ENCODE measurements around the gene RPAIN. TPM values are rescaled to one million over a fixed set of nuclear protein-coding genes. Genes with fewer than 3 reads are reported as not detected.
"Not testable (repeated sequence)": the region's sequence is repeated elsewhere in the genome, so short reads cannot be mapped to it uniquely, and the experiment has no call there.

RPAIN gene
- total RNA-seq, 1 donor from 2014 or later, result 58.6 TPM

DNA sequence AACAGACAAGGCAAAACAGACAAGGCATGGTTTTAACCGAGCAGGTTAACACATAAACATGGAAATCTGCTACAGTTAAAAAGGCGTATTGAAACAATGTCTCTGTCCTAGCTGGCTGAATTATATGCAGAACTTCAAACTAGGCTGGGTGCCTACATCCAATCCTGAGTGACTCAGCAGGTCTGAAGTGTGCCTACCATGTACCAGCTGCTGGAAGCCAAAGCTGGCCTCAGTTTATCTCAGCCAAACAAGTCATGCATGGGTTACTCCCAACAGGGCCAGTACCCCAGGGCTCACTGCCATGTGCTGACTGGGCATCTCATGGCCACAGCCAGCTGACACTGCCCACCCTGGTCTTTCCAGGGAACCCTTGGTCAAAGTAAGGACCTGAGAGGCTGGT is 15.0 kb downstream of the RPAIN start:
- H3K36me3 Mint-ChIP-seq (ENCODE audit: unreplicated experiment), result peaks cover 37% of the 10 kb centered on the region
- peaks cover 21% of the 10 kb centered on the region for H3K4me1 Mint-ChIP-seq (ENCODE audit: unreplicated experiment)
- DNase-seq (ENCODE audit: extremely low spot score, unreplicated experiment), result no peak
- no peak overlapping the region for H3K4me3 Mint-ChIP-seq (ENCODE audit: unreplicated experiment)
- H3K27me3 Mint-ChIP-seq (ENCODE audit: unreplicated experiment), result no peaks in the 10 kb centered on the region
- TF ChIP-seq, protein P1, sequence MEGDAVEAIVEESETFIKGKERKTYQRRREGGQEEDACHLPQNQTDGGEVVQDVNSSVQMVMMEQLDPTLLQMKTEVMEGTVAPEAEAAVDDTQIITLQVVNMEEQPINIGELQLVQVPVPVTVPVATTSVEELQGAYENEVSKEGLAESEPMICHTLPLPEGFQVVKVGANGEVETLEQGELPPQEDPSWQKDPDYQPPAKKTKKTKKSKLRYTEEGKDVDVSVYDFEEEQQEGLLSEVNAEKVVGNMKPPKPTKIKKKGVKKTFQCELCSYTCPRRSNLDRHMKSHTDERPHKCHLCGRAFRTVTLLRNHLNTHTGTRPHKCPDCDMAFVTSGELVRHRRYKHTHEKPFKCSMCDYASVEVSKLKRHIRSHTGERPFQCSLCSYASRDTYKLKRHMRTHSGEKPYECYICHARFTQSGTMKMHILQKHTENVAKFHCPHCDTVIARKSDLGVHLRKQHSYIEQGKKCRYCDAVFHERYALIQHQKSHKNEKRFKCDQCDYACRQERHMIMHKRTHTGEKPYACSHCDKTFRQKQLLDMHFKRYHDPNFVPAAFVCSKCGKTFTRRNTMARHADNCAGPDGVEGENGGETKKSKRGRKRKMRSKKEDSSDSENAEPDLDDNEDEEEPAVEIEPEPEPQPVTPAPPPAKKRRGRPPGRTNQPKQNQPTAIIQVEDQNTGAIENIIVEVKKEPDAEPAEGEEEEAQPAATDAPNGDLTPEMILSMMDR (IDR thresholded peaks at IDR 0.05), result no peak
- H3K27ac Mint-ChIP-seq (ENCODE audit: unreplicated experiment), result no peak overlapping the region
- no peaks in the 10 kb centered on the region for H3K9me3 Mint-ChIP-seq (ENCODE audit: unreplicated experiment)

GRCh38 chr17:5435781-5436315 is 15.9 kb downstream of the RPAIN start:
- H3K9me3 Mint-ChIP-seq (ENCODE audit: unreplicated experiment); H3K27me3 Mint-ChIP-seq (ENCODE audit: unreplicated experiment); H3K27ac Mint-ChIP-seq (ENCODE audit: unreplicated experiment); H3K4me3 Mint-ChIP-seq (ENCODE audit: unreplicated experiment); DNase-seq (ENCODE audit: extremely low spot score, unreplicated experiment): not testable (repeated sequence)
- Mint-ChIP-seq H3K36me3 (ENCODE audit: unreplicated experiment) (peaks cover 32% of the 10 kb centered on the region), H3K4me1 (ENCODE audit: unreplicated experiment) (peaks cover 21% of the 10 kb centered on the region)

GRCh38 chr17:5437721-5438317 is 17.8 kb downstream of the RPAIN start:
- DNase-seq (ENCODE audit: extremely low spot score, unreplicated experiment), result no peak
- H3K27ac Mint-ChIP-seq (ENCODE audit: unreplicated experiment), result peak overlapping the region; percentile 74
- peaks cover 20% of the 10 kb centered on the region for H3K36me3 Mint-ChIP-seq (ENCODE audit: unreplicated experiment)
- peak overlapping the region; percentile 81 for H3K4me3 Mint-ChIP-seq (ENCODE audit: unreplicated experiment)
- H3K9me3 Mint-ChIP-seq (ENCODE audit: unreplicated experiment), result no peaks in the 10 kb centered on the region
- TF ChIP-seq, protein P1 (IDR thresholded peaks at IDR 0.05), result no peak
- peaks cover 21% of the 10 kb centered on the region for H3K4me1 Mint-ChIP-seq (ENCODE audit: unreplicated experiment)
- no peaks in the 10 kb centered on the region for H3K27me3 Mint-ChIP-seq (ENCODE audit: unreplicated experiment)

DNA sequence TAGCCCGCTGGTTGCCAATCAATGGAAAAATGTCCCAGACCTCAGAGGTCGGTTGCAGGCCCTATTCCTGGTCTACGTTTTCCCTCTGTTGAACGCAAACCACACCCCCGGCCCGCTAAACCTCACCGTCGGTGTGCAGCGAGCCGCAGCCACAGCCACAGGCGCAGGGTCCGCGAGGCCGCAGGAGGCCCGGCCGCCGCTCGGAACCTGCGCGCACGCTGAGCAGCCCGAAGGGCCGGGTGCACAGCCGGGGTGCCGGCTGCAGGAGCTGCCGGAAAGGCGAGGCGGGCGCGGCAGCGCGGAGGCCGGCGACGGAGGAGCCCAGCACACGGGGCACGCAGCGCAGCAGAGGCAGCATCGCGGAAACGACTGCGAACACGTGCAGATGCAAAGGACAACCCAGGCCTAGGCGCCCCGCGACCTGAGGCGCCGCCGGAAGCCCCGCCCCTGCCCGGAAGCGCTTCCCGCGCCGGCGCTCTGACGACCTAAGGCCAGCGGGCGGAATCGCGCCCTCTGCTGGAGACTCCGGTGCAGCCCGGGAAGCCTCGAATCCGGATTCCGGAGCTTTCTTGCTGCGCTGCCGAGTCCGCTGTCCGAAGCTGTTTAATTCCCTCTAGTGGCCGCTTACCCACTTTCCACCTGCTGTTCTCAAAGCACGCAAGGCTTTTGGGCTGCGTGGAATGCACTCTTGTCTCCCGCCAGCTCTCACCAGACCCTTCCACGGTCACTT is 18.9 kb downstream of the RPAIN start, which contains the start of gene C1QBP:
Gene C1QBP, minus strand, starts transcription at position 440 of the 730 bp plus-strand sequence. Its CDS starts 82 bp downstream, at position 358.
- H3K9me3 Mint-ChIP-seq (ENCODE audit: unreplicated experiment), result no peaks in the 10 kb centered on the region
- no peaks in the 10 kb centered on the region for H3K27me3 Mint-ChIP-seq (ENCODE audit: unreplicated experiment)
- peak within 1 kb of the TSS; percentile 81 for H3K4me3 Mint-ChIP-seq (ENCODE audit: unreplicated experiment)
- H3K27ac Mint-ChIP-seq (ENCODE audit: unreplicated experiment), result peak within 1 kb of the TSS; percentile 85
- DNase-seq (ENCODE audit: extremely low spot score, unreplicated experiment), result peak; percentile 97
- peaks cover 21% of the 10 kb centered on the region for H3K4me1 Mint-ChIP-seq (ENCODE audit: unreplicated experiment)
- H3K36me3 Mint-ChIP-seq (ENCODE audit: unreplicated experiment), result peaks cover 13% of the 10 kb centered on the region
- TF ChIP-seq, protein P1 (IDR thresholded peaks at IDR 0.05), result peak; percentile 99

DNA sequence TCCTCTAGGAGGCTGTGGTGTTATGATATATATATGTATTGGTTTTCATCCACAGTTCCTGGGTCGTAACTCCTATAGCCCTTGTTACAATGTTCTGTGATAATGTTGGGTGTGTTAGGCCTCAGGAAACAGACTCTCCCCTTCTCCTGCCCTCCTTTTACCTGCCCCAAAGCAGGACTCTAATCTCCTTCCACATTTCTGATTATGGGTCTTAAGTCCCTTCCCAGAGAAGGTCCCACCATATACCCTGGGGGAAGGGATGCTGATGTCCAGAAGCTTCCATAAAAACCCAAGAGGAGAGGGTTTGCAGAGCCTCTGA is 19.4 kb downstream of the RPAIN start:
- no peaks in the 10 kb centered on the region for H3K27me3 Mint-ChIP-seq (ENCODE audit: unreplicated experiment)
- H3K9me3 Mint-ChIP-seq (ENCODE audit: unreplicated experiment), result no peaks in the 10 kb centered on the region
- peak overlapping the region; percentile 85 for H3K27ac Mint-ChIP-seq (ENCODE audit: unreplicated experiment)
- H3K4me1 Mint-ChIP-seq (ENCODE audit: unreplicated experiment), result peaks cover 21% of the 10 kb centered on the region
- H3K36me3 Mint-ChIP-seq (ENCODE audit: unreplicated experiment), result peaks cover 11% of the 10 kb centered on the region
- peak overlapping the region; percentile 81 for H3K4me3 Mint-ChIP-seq (ENCODE audit: unreplicated experiment)
- TF ChIP-seq, protein P1 (IDR thresholded peaks at IDR 0.05), result peak; percentile 5
- DNase-seq (ENCODE audit: extremely low spot score, unreplicated experiment), result no peak
